ENCODE results near the gene SLC26A9.

Gene SLC26A9

GRCh38 chr1:205923651-205924459, 19.4 kb downstream of the SLC26A9 start:
- no peaks in the 10 kb centered on the region for H3K79me1 ChIP-seq (replicated peaks; ENCODE audit: low read length, poor library complexity, severe bottlenecking)
- no peak overlapping the region for H2AFZ ChIP-seq (ENCODE audit: low read depth, low read length)
- H2BK5ac ChIP-seq (ENCODE audit: low read depth, low read length, poor library complexity, severe bottlenecking) = no peak overlapping the region
- no peak overlapping the region for H3K4me2 ChIP-seq (ENCODE audit: low read length, poor library complexity, severe bottlenecking)
- H3K27me3 ChIP-seq (ENCODE audit: control insufficient read depth in 1 of 2, insufficient read depth in 1 of 2, low read length in 2 of 2) = peaks cover 0 to 4% of the 10 kb centered on the region in 2 experiments
- no peaks in the 10 kb centered on the region for H3K9me3 ChIP-seq (ENCODE audit: control insufficient read depth, low read length)
- H3K4me3 ChIP-seq (ENCODE audit: insufficient read depth in 1 of 2, low read depth in 1 of 2, low read length in 2 of 2) = no peak overlapping the region
- no peaks in the 10 kb centered on the region for H3K36me3 ChIP-seq (ENCODE audit: control insufficient read depth in 1 of 2, insufficient read depth in 2 of 2, low read depth in 1 of 2, low read length in 2 of 2)
- no peak overlapping the region for H3K18ac ChIP-seq (ENCODE audit: low read depth in 1 of 2, low read length in 2 of 2)
- H2AK5ac ChIP-seq (ENCODE audit: low read length, severe bottlenecking) = no peak overlapping the region
- H3K27ac ChIP-seq (ENCODE audit: low read length, poor library complexity, severe bottlenecking) = no peak overlapping the region
- H4K8ac ChIP-seq (ENCODE audit: low read length) = no peak overlapping the region
- 93% methylated on average over 9 of the region's 11 CpGs for WGBS
- no peak overlapping the region for H2BK15ac ChIP-seq (ENCODE audit: low read depth, poor library complexity, severe bottlenecking)
- no peak overlapping the region for H2BK120ac ChIP-seq (ENCODE audit: low read depth, low read length)
- DNase-seq = no peak
- H2BK12ac ChIP-seq (ENCODE audit: low read length in 2 of 2) = no peak overlapping the region
- H3K4me1 ChIP-seq (ENCODE audit: control insufficient read depth, insufficient read depth, low read depth, low read length) = peaks cover 3% of the 10 kb centered on the region
- H3K14ac ChIP-seq (ENCODE audit: low read length in 2 of 2) = no peak overlapping the region
- H3K4ac ChIP-seq (ENCODE audit: low read depth in 1 of 2, low read length in 2 of 2) = no peak overlapping the region
- no peak overlapping the region for H4K91ac ChIP-seq (ENCODE audit: low read length)
- no peak overlapping the region for H3K23ac ChIP-seq (ENCODE audit: low read length in 2 of 2)
- H3K9ac ChIP-seq (ENCODE audit: low read length) = no peak overlapping the region

GRCh38 chr1:205922806-205923205, 20.4 kb downstream of the SLC26A9 start:
- Histone ChIP-seq H2AK5ac (ENCODE audit: low read length, severe bottlenecking) (no peak overlapping the region), H3K14ac (ENCODE audit: low read length in 2 of 2) (no peak overlapping the region), H3K23ac (ENCODE audit: low read length in 2 of 2) (no peak overlapping the region), H4K91ac (ENCODE audit: low read length) (no peak overlapping the region), H3K36me3 (ENCODE audit: control insufficient read depth in 1 of 2, insufficient read depth in 2 of 2, low read depth in 1 of 2, low read length in 2 of 2) (no peaks in the 10 kb centered on the region), H2BK120ac (ENCODE audit: low read depth, low read length) (no peak overlapping the region), H3K4me2 (ENCODE audit: low read length, poor library complexity, severe bottlenecking) (no peak overlapping the region), H3K27ac (ENCODE audit: low read length, poor library complexity, severe bottlenecking) (no peak overlapping the region), H3K4me1 (ENCODE audit: control insufficient read depth, insufficient read depth, low read depth, low read length) (peaks cover 3% of the 10 kb centered on the region), H3K9ac (ENCODE audit: low read length) (no peak overlapping the region), H3K79me1 (replicated peaks; ENCODE audit: low read length, poor library complexity, severe bottlenecking) (no peaks in the 10 kb centered on the region), H3K9me3 (ENCODE audit: control insufficient read depth, low read length) (no peaks in the 10 kb centered on the region), H3K4me3 (ENCODE audit: insufficient read depth in 1 of 2, low read depth in 1 of 2, low read length in 2 of 2) (no peak overlapping the region), H3K4ac (ENCODE audit: low read depth in 1 of 2, low read length in 2 of 2) (no peak overlapping the region), H4K8ac (ENCODE audit: low read length) (no peak overlapping the region), H3K18ac (ENCODE audit: low read depth in 1 of 2, low read length in 2 of 2) (no peak overlapping the region), H2BK15ac (ENCODE audit: low read depth, poor library complexity, severe bottlenecking) (no peak overlapping the region), H3K27me3 (ENCODE audit: control insufficient read depth in 1 of 2, insufficient read depth in 1 of 2, low read length in 2 of 2) (no peaks in the 10 kb centered on the region), H2BK5ac (ENCODE audit: low read depth, low read length, poor library complexity, severe bottlenecking) (no peak overlapping the region), H2AFZ (ENCODE audit: low read depth, low read length) (no peak overlapping the region), H2BK12ac (ENCODE audit: low read length in 2 of 2) (no peak overlapping the region)
- WGBS = 71% methylated on average over 5 of the region's 6 CpGs
- no peak for DNase-seq

- Histone ChIP-seq H2AFZ (ENCODE audit: low read depth, low read length) (no peak overlapping the region), H3K14ac (ENCODE audit: low read length in 2 of 2) (no peak overlapping the region), H3K23ac (ENCODE audit: low read length in 2 of 2) (no peak overlapping the region), H4K8ac (ENCODE audit: low read length) (no peak overlapping the region), H3K4me1 (ENCODE audit: control insufficient read depth, insufficient read depth, low read depth, low read length) (peaks cover 3% of the 10 kb centered on the region), H3K9me3 (ENCODE audit: control insufficient read depth, low read length) (no peaks in the 10 kb centered on the region), H3K9ac (ENCODE audit: low read length) (no peak overlapping the region), H3K36me3 (ENCODE audit: control insufficient read depth in 1 of 2, insufficient read depth in 2 of 2, low read depth in 1 of 2, low read length in 2 of 2) (no peaks in the 10 kb centered on the region), H3K4ac (ENCODE audit: low read depth in 1 of 2, low read length in 2 of 2) (no peak overlapping the region), H2BK5ac (ENCODE audit: low read depth, low read length, poor library complexity, severe bottlenecking) (no peak overlapping the region), H3K27me3 (ENCODE audit: control insufficient read depth in 1 of 2, insufficient read depth in 1 of 2, low read length in 2 of 2) (no peaks in the 10 kb centered on the region), H4K91ac (ENCODE audit: low read length) (no peak overlapping the region), H2BK120ac (ENCODE audit: low read depth, low read length) (no peak overlapping the region), H2BK15ac (ENCODE audit: low read depth, poor library complexity, severe bottlenecking) (no peak overlapping the region), H3K4me2 (ENCODE audit: low read length, poor library complexity, severe bottlenecking) (no peak overlapping the region), H2AK5ac (ENCODE audit: low read length, severe bottlenecking) (no peak overlapping the region), H3K4me3 (ENCODE audit: insufficient read depth in 1 of 2, low read depth in 1 of 2, low read length in 2 of 2) (no peak overlapping the region), H3K27ac (ENCODE audit: low read length, poor library complexity, severe bottlenecking) (no peak overlapping the region), H3K79me1 (replicated peaks; ENCODE audit: low read length, poor library complexity, severe bottlenecking) (no peaks in the 10 kb centered on the region), H2BK12ac (ENCODE audit: low read length in 2 of 2) (no peak overlapping the region), H3K18ac (ENCODE audit: low read depth in 1 of 2, low read length in 2 of 2) (no peak overlapping the region)
- no peak for DNase-seq
- WGBS = 91% methylated on average over 6 of the region's 6 CpGs
Observed at GRCh38 chr1:205922314-205922713, 20.9 kb downstream of the SLC26A9 start.

- Histone ChIP-seq H3K4me1 (ENCODE audit: control insufficient read depth, insufficient read depth, low read depth, low read length) (peaks cover 4% of the 10 kb centered on the region), H3K4me3 (ENCODE audit: insufficient read depth in 1 of 2, low read depth in 1 of 2, low read length in 2 of 2) (no peak overlapping the region), H2AFZ (ENCODE audit: low read depth, low read length) (no peak overlapping the region), H3K27ac (ENCODE audit: low read length, poor library complexity, severe bottlenecking) (no peak overlapping the region), H2AK5ac (ENCODE audit: low read length, severe bottlenecking) (no peak overlapping the region), H2BK120ac (ENCODE audit: low read depth, low read length) (no peak overlapping the region), H2BK15ac (ENCODE audit: low read depth, poor library complexity, severe bottlenecking) (peak overlapping the region; percentile 0), H4K91ac (ENCODE audit: low read length) (no peak overlapping the region), H2BK5ac (ENCODE audit: low read depth, low read length, poor library complexity, severe bottlenecking) (no peak overlapping the region), H3K14ac (ENCODE audit: low read length in 2 of 2) (no peak overlapping the region), H3K9ac (ENCODE audit: low read length) (no peak overlapping the region), H2BK12ac (ENCODE audit: low read length in 2 of 2) (no peak overlapping the region), H3K4me2 (ENCODE audit: low read length, poor library complexity, severe bottlenecking) (no peak overlapping the region), H3K23ac (ENCODE audit: low read length in 2 of 2) (no peak overlapping the region), H4K8ac (ENCODE audit: low read length) (no peak overlapping the region), H3K9me3 (ENCODE audit: control insufficient read depth, low read length) (no peaks in the 10 kb centered on the region), H3K36me3 (ENCODE audit: control insufficient read depth in 1 of 2, insufficient read depth in 2 of 2, low read depth in 1 of 2, low read length in 2 of 2) (no peaks in the 10 kb centered on the region), H3K4ac (ENCODE audit: low read depth in 1 of 2, low read length in 2 of 2) (no peak overlapping the region), H3K79me1 (replicated peaks; ENCODE audit: low read length, poor library complexity, severe bottlenecking) (no peaks in the 10 kb centered on the region), H3K27me3 (ENCODE audit: control insufficient read depth in 1 of 2, insufficient read depth in 1 of 2, low read length in 2 of 2) (no peaks in the 10 kb centered on the region), H3K18ac (ENCODE audit: low read depth in 1 of 2, low read length in 2 of 2) (no peak overlapping the region)
- WGBS = 97% methylated on average over 11 of the region's 11 CpGs
- no peak for DNase-seq
Observed at GRCh38 chr1:205921570-205921909, 21.7 kb downstream of the SLC26A9 start.
